PC-9 (cell line): ENCODE measurements around the gene DNAJC7.

Experiments
- EZH2 ChIP-seq: fragments of 200-600 bp; sonication (generic); IDR thresholded peaks from 2 replicates; pipeline ENCODE4 v1.8.0; 2017; ENCODE audit warnings: antibody characterized with exemption, low read depth
- TF ChIP-seq, protein P1 (sequence below): fragments of 200-600 bp; sonication (generic); conservative IDR thresholded peaks from 2 replicates; pipeline ENCODE4 v1.6.1; 2017; ENCODE audit warnings: mixed run types, antibody characterized with exemption, mild to moderate bottlenecking, moderate library complexity

DNA sequence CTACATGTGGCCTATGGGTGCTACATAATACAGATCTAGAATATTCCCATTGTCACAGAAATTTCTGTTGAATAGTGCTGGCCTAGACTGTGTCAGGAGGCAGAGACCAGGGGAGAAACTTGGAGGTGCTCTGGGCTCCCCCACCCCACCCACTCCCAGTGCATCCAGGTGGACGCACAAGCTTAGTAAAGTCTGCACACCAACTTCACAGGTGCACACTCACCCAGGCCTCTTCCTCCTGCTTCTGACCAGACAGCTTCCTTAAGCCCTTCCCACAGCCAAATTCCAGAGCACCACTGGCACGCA is 58.3 kb downstream of the DNAJC7 start:
- TF ChIP-seq, protein P1, sequence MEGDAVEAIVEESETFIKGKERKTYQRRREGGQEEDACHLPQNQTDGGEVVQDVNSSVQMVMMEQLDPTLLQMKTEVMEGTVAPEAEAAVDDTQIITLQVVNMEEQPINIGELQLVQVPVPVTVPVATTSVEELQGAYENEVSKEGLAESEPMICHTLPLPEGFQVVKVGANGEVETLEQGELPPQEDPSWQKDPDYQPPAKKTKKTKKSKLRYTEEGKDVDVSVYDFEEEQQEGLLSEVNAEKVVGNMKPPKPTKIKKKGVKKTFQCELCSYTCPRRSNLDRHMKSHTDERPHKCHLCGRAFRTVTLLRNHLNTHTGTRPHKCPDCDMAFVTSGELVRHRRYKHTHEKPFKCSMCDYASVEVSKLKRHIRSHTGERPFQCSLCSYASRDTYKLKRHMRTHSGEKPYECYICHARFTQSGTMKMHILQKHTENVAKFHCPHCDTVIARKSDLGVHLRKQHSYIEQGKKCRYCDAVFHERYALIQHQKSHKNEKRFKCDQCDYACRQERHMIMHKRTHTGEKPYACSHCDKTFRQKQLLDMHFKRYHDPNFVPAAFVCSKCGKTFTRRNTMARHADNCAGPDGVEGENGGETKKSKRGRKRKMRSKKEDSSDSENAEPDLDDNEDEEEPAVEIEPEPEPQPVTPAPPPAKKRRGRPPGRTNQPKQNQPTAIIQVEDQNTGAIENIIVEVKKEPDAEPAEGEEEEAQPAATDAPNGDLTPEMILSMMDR, result no peak
- no peak for TF ChIP-seq EZH2
